B cell (primary cell): ENCODE results near the gene RFX8.

Experiments
- EZH2 ChIP-seq: IDR thresholded peaks from 2 replicates; pipeline ENCODE4 v1.6.1; 2012; ENCODE audit warnings: borderline replicate concordance, low read depth, mild to moderate bottlenecking, moderate library complexity, low read length; ENCODE audit not compliant: insufficient read depth, poor library complexity, severe bottlenecking
- TF ChIP-seq, protein P1 (sequence below): fragments of 200-600 bp; IDR thresholded peaks from one replicate; pipeline ENCODE4 v1.8.0; 2022; ENCODE audit warnings: antibody characterized with exemption, mild to moderate bottlenecking

DNA sequence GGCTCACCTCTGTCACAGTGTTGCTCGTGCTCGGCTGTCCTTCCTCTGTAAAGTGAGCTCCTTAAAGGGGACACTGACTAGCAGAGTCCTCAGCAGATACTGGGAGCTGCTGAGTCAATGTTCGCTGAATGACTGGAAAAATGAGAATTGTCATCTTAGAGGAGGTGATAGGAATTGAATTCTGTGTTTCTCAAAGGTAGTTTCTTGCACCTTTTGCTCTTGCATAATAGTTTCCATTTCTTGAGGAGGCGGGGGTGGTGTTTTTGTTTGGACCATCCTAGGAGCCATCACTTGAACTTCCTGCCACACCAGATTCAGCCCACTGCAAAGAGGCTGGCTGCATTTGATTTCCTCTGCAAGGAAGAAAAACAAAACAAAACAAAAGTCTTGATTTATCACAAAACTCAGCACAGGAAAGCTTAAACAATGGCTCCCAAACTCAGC is 11.4 kb upstream of the RFX8 start:
- TF ChIP-seq, protein P1, sequence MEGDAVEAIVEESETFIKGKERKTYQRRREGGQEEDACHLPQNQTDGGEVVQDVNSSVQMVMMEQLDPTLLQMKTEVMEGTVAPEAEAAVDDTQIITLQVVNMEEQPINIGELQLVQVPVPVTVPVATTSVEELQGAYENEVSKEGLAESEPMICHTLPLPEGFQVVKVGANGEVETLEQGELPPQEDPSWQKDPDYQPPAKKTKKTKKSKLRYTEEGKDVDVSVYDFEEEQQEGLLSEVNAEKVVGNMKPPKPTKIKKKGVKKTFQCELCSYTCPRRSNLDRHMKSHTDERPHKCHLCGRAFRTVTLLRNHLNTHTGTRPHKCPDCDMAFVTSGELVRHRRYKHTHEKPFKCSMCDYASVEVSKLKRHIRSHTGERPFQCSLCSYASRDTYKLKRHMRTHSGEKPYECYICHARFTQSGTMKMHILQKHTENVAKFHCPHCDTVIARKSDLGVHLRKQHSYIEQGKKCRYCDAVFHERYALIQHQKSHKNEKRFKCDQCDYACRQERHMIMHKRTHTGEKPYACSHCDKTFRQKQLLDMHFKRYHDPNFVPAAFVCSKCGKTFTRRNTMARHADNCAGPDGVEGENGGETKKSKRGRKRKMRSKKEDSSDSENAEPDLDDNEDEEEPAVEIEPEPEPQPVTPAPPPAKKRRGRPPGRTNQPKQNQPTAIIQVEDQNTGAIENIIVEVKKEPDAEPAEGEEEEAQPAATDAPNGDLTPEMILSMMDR = no peak
- TF ChIP-seq EZH2 = no peak
